K562 (cell line): ENCODE data around the gene MUC3A. TPM values are rescaled to one million over a fixed set of nuclear protein-coding genes. Genes with fewer than 3 reads are reported as not detected.

Experiments used
- ARID1B ChIP-seq: fragments of 450-650 bp; IDR thresholded peaks from 2 replicates; pipeline ENCODE4 v1.6.1; 2016; ENCODE audit warnings: antibody characterized with exemption, mild to moderate bottlenecking, inconsistent platforms
- ATF1 ChIP-seq, 2 experiments: fragments of 450-650 bp in 1 of 2; IDR thresholded peaks; 2 replicates each; pipeline ENCODE4 v1.6.1; 2016; ENCODE audit warnings: missing compliant biosample characterization in 1 of 2, missing genetic modification characterization in 1 of 2
- BRF1 ChIP-seq: IDR thresholded peaks from 3 replicates; pipeline ENCODE4 v1.6.1; 2011; ENCODE audit warnings: borderline replicate concordance, mild to moderate bottlenecking; ENCODE audit not compliant: insufficient read length; ENCODE audit errors: extremely low read depth
- CBX2 ChIP-seq: fragments of 200-600 bp; sonication (generic); IDR thresholded peaks from one replicate; pipeline ENCODE4 v1.6.1; 2012; ENCODE audit warnings: mild to moderate bottlenecking, low read length, inconsistent platforms; ENCODE audit not compliant: insufficient read depth, poor library complexity, severe bottlenecking
- DPF2 ChIP-seq: fragments of 450-650 bp; IDR thresholded peaks from 2 replicates; pipeline ENCODE4 v1.6.1; 2016
- EP400 ChIP-seq: fragments of 450-650 bp; IDR thresholded peaks from 2 replicates; pipeline ENCODE4 v1.6.1; 2017; ENCODE audit warnings: antibody characterized with exemption, mild to moderate bottlenecking, moderate library complexity
- ETV6 ChIP-seq, 3 experiments: fragments of 150-350 bp in 1 of 3; sonication (generic) in 1 of 3; formaldehyde crosslinking in 1 of 3; IDR thresholded peaks; 2 replicates each; pipeline versions ENCODE4 v1.6.1 to v1.8.0; 2014 to 2022; ENCODE audit warnings: borderline replicate concordance in 2 of 3, low read depth in 2 of 3, antibody characterized with exemption in 1 of 3, low read length in 1 of 3, mild to moderate bottlenecking in 1 of 3, missing genetic modification reagents in 1 of 3
- FOXK2 ChIP-seq, 2 experiments: fragments of 450-650 bp; IDR thresholded peaks in 1 of 2; conservative IDR thresholded peaks in 1 of 2; 2 replicates each; pipeline ENCODE4 v1.6.1; 2016; ENCODE audit warnings: low read depth in 2 of 2, mild to moderate bottlenecking in 1 of 2
- HDAC2 ChIP-seq: fragments of 450-650 bp; IDR thresholded peaks from 2 replicates; pipeline ENCODE4 v1.6.1; 2016; ENCODE audit warnings: mild to moderate bottlenecking
- HIVEP1 ChIP-seq: fragments of 250-450 bp; sonication (Bioruptor Pico); IDR thresholded peaks from 2 replicates; pipeline ENCODE4 v1.4.0; 2020; ENCODE audit warnings: mild to moderate bottlenecking
- JUN ChIP-seq, 2 experiments: sonication (generic) in 1 of 2; formaldehyde crosslinking in 1 of 2; IDR thresholded peaks; 2 replicates each; pipeline versions ENCODE4 v1.6.1 to v1.8.0; 2012 to 2022; ENCODE audit warnings: borderline replicate concordance in 2 of 2, mild to moderate bottlenecking in 2 of 2, improper control_type of control experiment in 1 of 2, low read depth in 1 of 2, low read length in 1 of 2, missing genetic modification reagents in 1 of 2
- KAT7 ChIP-seq: sonication (generic); formaldehyde crosslinking; IDR thresholded peaks from 2 replicates; pipeline ENCODE4 v1.8.0; 2022; ENCODE audit warnings: missing genetic modification reagents, mild to moderate bottlenecking, borderline replicate concordance
- NELFE ChIP-seq: IDR thresholded peaks from 2 replicates; pipeline ENCODE4 v1.6.1; 2011; ENCODE audit warnings: mild to moderate bottlenecking; ENCODE audit not compliant: insufficient read depth, insufficient read length
- NEUROD1 ChIP-seq: fragments of 150-350 bp; IDR thresholded peaks from 2 replicates; pipeline ENCODE4 v1.6.1; 2014; ENCODE audit warnings: borderline replicate concordance, low read length, low read depth; ENCODE audit not compliant: partially characterized antibody
- PHTF2 ChIP-seq: fragments of 250-450 bp; sonication (Bioruptor Pico); IDR thresholded peaks from 2 replicates; pipeline ENCODE4 v1.5.0; 2021; ENCODE audit warnings: mild to moderate bottlenecking
- POLR3A ChIP-seq: IDR thresholded peaks from 2 replicates; pipeline ENCODE4 v1.6.1; 2011; ENCODE audit warnings: borderline replicate concordance, mild to moderate bottlenecking, moderate library complexity; ENCODE audit not compliant: insufficient read length, insufficient read depth; ENCODE audit errors: extremely low read depth
- RBM22 ChIP-seq: fragments of 200-400 bp; formaldehyde crosslinking; IDR thresholded peaks from 2 replicates; pipeline ENCODE4 v1.6.1; 2018; ENCODE audit warnings: low read length, low read depth; ENCODE audit not compliant: poor library complexity, severe bottlenecking
- RBM34 ChIP-seq: fragments of 200-400 bp; formaldehyde crosslinking; IDR thresholded peaks from 2 replicates; pipeline ENCODE4 v1.6.1; 2018; ENCODE audit warnings: low read length, borderline replicate concordance; ENCODE audit not compliant: insufficient read depth
- SRSF7 ChIP-seq: fragments of 200-400 bp; formaldehyde crosslinking; optimal IDR thresholded peaks from 2 replicates; pipeline ENCODE3; 2017; ENCODE audit warnings: mild to moderate bottlenecking, low read depth, low read length
- THRAP3 ChIP-seq: fragments of 450-650 bp; IDR thresholded peaks from 2 replicates; pipeline ENCODE4 v1.6.1; 2016; ENCODE audit warnings: mild to moderate bottlenecking, inconsistent platforms, borderline replicate concordance
- polyA plus RNA-seq, 8 experiments: library from polyadenylated mRNA; depleted of rRNA in 4 of 8; stranded (reverse) in 5 of 8; unstranded in 3 of 8; fragments of >200 nt; fragmentation: Nextera tagmentation in 2 of 8; fragmentation: Illumina TruSeq in 1 of 8; extraction: Ambion mirVana in 2 of 8; extraction: Trizol in 1 of 8; gene quantifications; 2 replicates each; pipeline versions ENCODE4 v1.2.1 to v1.2.3, GENCODE V29; 2011 to 2014; ENCODE audit warnings: inconsistent platforms in 1 of 8, missing spikeins in 1 of 8
- total RNA-seq, 7 experiments: library from RNA; depleted of rRNA in 6 of 7; stranded (reverse); fragments of >200 nt in 6 of 7; fragmentation: Illumina TruSeq in 2 of 7; extraction: Trizol in 2 of 7; gene quantifications; 2 replicates each; pipeline versions ENCODE4 v1.2.1 to v1.2.3, GENCODE V29; 2011 to 2021; ENCODE audit warnings: low replicate concordance in 1 of 7
- TF ChIP-seq, protein P1 (sequence below): fragments of 250-450 bp; sonication (Bioruptor Pico); IDR thresholded peaks from 2 replicates; pipeline ENCODE4 v1.6.1; 2021; ENCODE audit warnings: mild to moderate bottlenecking
- TF ChIP-seq, protein P2 (sequence below): fragments of 450-650 bp; IDR thresholded peaks from 2 replicates; pipeline ENCODE4 v1.6.1; 2017; ENCODE audit warnings: antibody characterized with exemption, mild to moderate bottlenecking

The MUC3A gene
- total and polyA plus RNA-seq, 9 of the 15 experiments (the other 6 are each of a cell fraction or from before 2014, with no cell fraction given) = 0.06 to 2.2 (median 0.20) TPM; not detected in 1

DNA sequence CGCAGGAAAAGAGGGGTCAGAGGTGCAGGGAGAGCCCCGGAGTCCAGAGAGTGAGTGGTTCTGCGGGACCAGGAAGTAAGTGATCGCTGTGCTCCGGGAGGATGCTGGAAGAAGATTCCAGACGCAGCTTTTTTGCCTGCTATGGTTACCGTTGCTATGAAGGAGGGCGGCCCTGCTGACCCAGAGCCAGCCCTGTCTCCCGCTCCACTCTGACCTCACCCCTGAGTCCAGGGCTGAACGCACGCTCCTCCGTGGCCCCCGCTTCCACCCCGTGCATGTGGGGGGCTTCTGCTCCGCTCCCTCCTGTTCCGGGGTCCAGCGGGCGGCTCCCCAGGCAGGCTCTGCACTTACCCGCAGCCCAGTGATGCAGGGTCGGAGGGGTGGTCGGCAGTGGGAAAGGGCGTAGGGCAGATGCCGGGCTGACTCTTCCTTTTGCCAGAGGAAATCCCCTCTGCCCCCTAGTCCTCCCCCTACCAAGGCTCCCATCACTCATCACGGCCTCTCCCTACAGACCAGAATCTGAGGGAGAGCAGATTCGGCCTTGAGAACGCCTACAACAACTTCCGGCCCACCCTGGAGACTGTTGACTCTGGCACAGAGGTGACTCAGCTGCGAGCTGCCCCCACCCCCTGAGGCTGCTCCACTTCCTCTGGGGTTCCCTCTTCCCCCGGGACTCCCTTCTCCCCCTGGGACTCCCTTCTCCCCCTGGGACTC lies 67.9 kb downstream of the MUC3A start (continued):
- peak; percentile 85; the same call in 1 of the 2 replicates for TF ChIP-seq JUN (IDR thresholded peaks at IDR 0.05; ENCODE audit: borderline replicate concordance, low read depth, low read length)
- no peak for TF ChIP-seq JUN (CRISPR knock-in tag; IDR thresholded peaks at IDR 0.05; ENCODE audit: borderline replicate concordance)
- no peak for TF ChIP-seq PHTF2 (CRISPR knock-in tag)
- TF ChIP-seq ETV6 (IDR thresholded peaks at IDR 0.05; ENCODE audit: borderline replicate concordance in 1 of 2, low read depth in 2 of 2, low read length in 1 of 2) = no peak
- no peak for TF ChIP-seq ETV6 (CRISPR knock-in tag; IDR thresholded peaks at IDR 0.05; ENCODE audit: borderline replicate concordance)
- no peak for TF ChIP-seq RBM34
- TF ChIP-seq HDAC2 = peak; percentile 75; the same call in 1 of the 2 replicates
- TF ChIP-seq ATF1 (CRISPR knock-in tag; IDR thresholded peaks at IDR 0.05) = no peak
- TF ChIP-seq ATF1 (tag; IDR thresholded peaks at IDR 0.05) = peak; percentile 63
- no peak for TF ChIP-seq THRAP3
- TF ChIP-seq POLR3A = no peak
- TF ChIP-seq NEUROD1 = peak; percentile 50
- no peak for TF ChIP-seq RBM22
- TF ChIP-seq NELFE = no peak
- TF ChIP-seq SRSF7 = no peak
- TF ChIP-seq, protein P1, sequence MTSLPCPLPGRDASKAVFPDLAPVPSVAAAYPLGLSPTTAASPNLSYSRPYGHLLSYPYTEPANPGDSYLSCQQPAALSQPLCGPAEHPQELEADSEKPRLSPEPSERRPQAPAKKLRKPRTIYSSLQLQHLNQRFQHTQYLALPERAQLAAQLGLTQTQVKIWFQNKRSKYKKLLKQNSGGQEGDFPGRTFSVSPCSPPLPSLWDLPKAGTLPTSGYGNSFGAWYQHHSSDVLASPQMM (CRISPR knock-in tag) = no peak
- no peak for TF ChIP-seq EP400
- TF ChIP-seq CBX2 = no peak
- no peak for TF ChIP-seq HIVEP1 (CRISPR knock-in tag)
- no peak for TF ChIP-seq KAT7
- peak; percentile 68 for TF ChIP-seq ARID1B
- TF ChIP-seq FOXK2 (conservative IDR thresholded peaks at IDR 0.05 in 1 of 2, IDR thresholded peaks at IDR 0.05 in 1 of 2; ENCODE audit: low read depth in 2 of 2) = peak; percentile 43 to 76; a peak in 3 of 4 replicates
- no peak for TF ChIP-seq BRF1
- TF ChIP-seq DPF2 = peak; percentile 83
- TF ChIP-seq, protein P2, sequence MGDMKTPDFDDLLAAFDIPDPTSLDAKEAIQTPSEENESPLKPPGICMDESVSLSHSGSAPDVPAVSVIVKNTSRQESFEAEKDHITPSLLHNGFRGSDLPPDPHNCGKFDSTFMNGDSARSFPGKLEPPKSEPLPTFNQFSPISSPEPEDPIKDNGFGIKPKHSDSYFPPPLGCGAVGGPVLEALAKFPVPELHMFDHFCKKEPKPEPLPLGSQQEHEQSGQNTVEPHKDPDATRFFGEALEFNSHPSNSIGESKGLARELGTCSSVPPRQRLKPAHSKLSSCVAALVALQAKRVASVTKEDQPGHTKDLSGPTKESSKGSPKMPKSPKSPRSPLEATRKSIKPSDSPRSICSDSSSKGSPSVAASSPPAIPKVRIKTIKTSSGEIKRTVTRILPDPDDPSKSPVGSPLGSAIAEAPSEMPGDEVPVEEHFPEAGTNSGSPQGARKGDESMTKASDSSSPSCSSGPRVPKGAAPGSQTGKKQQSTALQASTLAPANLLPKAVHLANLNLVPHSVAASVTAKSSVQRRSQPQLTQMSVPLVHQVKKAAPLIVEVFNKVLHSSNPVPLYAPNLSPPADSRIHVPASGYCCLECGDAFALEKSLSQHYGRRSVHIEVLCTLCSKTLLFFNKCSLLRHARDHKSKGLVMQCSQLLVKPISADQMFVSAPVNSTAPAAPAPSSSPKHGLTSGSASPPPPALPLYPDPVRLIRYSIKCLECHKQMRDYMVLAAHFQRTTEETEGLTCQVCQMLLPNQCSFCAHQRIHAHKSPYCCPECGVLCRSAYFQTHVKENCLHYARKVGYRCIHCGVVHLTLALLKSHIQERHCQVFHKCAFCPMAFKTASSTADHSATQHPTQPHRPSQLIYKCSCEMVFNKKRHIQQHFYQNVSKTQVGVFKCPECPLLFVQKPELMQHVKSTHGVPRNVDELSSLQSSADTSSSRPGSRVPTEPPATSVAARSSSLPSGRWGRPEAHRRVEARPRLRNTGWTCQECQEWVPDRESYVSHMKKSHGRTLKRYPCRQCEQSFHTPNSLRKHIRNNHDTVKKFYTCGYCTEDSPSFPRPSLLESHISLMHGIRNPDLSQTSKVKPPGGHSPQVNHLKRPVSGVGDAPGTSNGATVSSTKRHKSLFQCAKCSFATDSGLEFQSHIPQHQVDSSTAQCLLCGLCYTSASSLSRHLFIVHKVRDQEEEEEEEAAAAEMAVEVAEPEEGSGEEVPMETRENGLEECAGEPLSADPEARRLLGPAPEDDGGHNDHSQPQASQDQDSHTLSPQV = no peak
